Right atrium auricular region (tissue), 2 donors: ENCODE results near the gene THY1. TPM values are rescaled to one million over a fixed set of nuclear protein-coding genes. Genes with fewer than 3 reads are reported as not detected.

Experiments
- DNase-seq: peaks from one replicate; pipeline ENCODE4 v3.0.0-alpha.2; 2019; ENCODE audit warnings: low spot score
- H3K27ac ChIP-seq, 2 donors: fragments of 200-600 bp; sonication (generic); 1 replicate in 1 of 2; 2 replicates in 1 of 2; pipeline ENCODE4 v1.5.1; 2016 to 2019
- H3K27me3 ChIP-seq, 2 donors: fragments of 200-600 bp; sonication (generic); one replicate each; pipeline versions ENCODE4 v1.5.1 to v1.6.0; 2017 to 2019
- H3K36me3 ChIP-seq: fragments of 200-600 bp; sonication (generic); one replicate; pipeline ENCODE4 v1.5.1; 2016
- H3K4me1 ChIP-seq, 2 donors: fragments of 200-600 bp; sonication (generic); one replicate each; pipeline versions ENCODE4 v1.5.1 to v1.6.0; 2017 to 2019
- H3K4me3 ChIP-seq, 2 donors: fragments of 200-600 bp; sonication (generic); 1 replicate in 1 of 2; 2 replicates in 1 of 2; pipeline ENCODE4 v1.5.1; 2017 to 2019; ENCODE audit warnings: mild to moderate bottlenecking in 1 of 2, moderate library complexity in 1 of 2
- H3K9me3 ChIP-seq, 2 donors: fragments of 200-600 bp; sonication (generic); one replicate each; pipeline ENCODE4 v1.5.1; 2019
- total RNA-seq, 2 donors: library from RNA; depleted of rRNA; stranded (reverse); fragments of >200 nt; gene quantifications; one replicate each; pipeline ENCODE4 v1.1.0, GENCODE V29; 2016
- TF ChIP-seq, protein P1 (sequence below), 2 donors: fragments of 200-600 bp; sonication (generic); IDR thresholded peaks; one replicate each; pipeline ENCODE4 v1.5.1; 2019; ENCODE audit warnings: antibody characterized with exemption in 2 of 2

The THY1 gene
- total RNA-seq, 2 donors from 2014 or later = 2.0 to 7.2 TPM

DNA sequence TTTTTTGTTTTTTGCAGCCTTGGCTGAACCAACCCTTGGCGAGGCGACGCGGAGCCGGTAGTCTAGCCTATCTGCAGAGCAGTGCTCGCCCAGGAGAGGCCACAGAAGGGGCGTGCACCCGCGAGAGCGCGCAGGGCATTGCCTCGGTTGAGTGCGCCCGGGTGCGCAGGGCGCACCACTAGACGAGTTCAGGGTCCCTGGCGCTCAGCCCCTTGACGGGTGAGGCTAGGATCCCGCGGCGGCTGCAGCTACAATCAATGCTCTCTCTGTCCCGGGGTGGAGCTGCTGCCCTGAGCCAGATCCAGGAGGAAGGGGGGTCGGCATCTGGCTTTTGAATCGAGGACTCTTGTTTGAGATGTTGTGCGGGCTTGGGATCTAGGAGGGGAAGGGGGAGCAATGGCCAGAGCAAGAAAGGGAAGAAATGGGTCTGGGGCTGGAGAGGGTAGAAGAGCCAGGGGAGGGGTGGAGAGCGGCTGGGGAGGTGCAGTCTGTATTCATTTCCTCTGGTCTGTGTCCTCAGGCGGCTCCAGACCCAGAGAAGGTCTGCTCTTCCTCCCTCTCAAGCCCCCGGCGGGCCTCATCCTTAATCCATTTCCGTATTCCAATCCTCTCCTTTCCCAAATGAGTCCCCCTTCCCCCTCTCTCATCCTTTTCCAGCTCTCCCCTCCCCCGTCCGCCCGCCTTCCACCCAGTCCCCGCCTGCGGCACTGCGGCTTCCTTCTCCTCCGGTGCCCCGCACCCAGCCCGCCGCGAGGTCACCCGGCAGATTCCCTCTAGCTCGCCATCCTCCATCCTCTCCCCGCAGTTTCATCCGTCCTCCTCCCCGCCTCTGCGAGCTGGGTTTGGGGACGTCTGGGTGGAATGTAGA, 797 bp downstream of the THY1 start:
- H3K4me1 ChIP-seq = peaks cover 0 to 32% of the 10 kb centered on the region in 2 donors
- H3K27me3 ChIP-seq = peaks cover 0 to 7% of the 10 kb centered on the region in 2 donors
- H3K4me3 ChIP-seq = peak overlapping the region; percentile 7 to 48
- no peaks in the 10 kb centered on the region for H3K36me3 ChIP-seq
- no peaks in the 10 kb centered on the region for H3K9me3 ChIP-seq
- DNase-seq = no peak
- no peak overlapping the region for H3K27ac ChIP-seq
- TF ChIP-seq, protein P1, sequence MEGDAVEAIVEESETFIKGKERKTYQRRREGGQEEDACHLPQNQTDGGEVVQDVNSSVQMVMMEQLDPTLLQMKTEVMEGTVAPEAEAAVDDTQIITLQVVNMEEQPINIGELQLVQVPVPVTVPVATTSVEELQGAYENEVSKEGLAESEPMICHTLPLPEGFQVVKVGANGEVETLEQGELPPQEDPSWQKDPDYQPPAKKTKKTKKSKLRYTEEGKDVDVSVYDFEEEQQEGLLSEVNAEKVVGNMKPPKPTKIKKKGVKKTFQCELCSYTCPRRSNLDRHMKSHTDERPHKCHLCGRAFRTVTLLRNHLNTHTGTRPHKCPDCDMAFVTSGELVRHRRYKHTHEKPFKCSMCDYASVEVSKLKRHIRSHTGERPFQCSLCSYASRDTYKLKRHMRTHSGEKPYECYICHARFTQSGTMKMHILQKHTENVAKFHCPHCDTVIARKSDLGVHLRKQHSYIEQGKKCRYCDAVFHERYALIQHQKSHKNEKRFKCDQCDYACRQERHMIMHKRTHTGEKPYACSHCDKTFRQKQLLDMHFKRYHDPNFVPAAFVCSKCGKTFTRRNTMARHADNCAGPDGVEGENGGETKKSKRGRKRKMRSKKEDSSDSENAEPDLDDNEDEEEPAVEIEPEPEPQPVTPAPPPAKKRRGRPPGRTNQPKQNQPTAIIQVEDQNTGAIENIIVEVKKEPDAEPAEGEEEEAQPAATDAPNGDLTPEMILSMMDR (IDR thresholded peaks at IDR 0.05) = no peak

DNA sequence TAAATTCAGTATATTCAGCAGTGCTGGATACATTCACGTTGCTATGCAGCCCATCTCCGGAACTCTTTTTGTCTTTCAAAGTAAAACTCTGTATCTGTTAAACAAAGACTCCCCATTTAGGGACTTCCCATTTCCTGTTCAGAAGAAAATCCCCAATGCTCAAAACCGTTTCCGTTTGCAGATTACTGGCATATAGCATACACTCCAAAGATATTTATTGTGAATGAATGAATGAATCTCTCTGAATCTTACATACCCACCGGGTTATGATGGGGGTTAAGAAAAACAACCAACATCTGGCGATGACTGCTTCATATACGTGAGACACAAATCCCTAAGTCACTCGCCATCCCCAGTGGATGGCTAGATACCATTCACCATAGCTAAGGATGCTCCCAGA, 1.6 kb downstream of the THY1 start:
- Histone ChIP-seq H3K27ac (no peak overlapping the region), H3K27me3 (peaks cover 0 to 7% of the 10 kb centered on the region in 2 donors), H3K36me3 (no peaks in the 10 kb centered on the region), H3K4me3 (no peak overlapping the region), H3K9me3 (no peaks in the 10 kb centered on the region), H3K4me1 (peaks cover 0 to 35% of the 10 kb centered on the region in 2 donors)
- no peak for DNase-seq
- TF ChIP-seq, protein P1 (IDR thresholded peaks at IDR 0.05) = no peak

GRCh38 chr11:119420631-119421030, 2.3 kb downstream of the THY1 start:
- H3K27me3 ChIP-seq = peaks cover 0 to 7% of the 10 kb centered on the region in 2 donors
- TF ChIP-seq, protein P1 (IDR thresholded peaks at IDR 0.05) = no peak
- H3K4me1 ChIP-seq = peaks cover 0 to 35% of the 10 kb centered on the region in 2 donors
- H3K27ac ChIP-seq = no peak overlapping the region
- H3K9me3 ChIP-seq = no peaks in the 10 kb centered on the region
- no peak overlapping the region for H3K4me3 ChIP-seq
- H3K36me3 ChIP-seq = no peaks in the 10 kb centered on the region
- DNase-seq = no peak

DNA sequence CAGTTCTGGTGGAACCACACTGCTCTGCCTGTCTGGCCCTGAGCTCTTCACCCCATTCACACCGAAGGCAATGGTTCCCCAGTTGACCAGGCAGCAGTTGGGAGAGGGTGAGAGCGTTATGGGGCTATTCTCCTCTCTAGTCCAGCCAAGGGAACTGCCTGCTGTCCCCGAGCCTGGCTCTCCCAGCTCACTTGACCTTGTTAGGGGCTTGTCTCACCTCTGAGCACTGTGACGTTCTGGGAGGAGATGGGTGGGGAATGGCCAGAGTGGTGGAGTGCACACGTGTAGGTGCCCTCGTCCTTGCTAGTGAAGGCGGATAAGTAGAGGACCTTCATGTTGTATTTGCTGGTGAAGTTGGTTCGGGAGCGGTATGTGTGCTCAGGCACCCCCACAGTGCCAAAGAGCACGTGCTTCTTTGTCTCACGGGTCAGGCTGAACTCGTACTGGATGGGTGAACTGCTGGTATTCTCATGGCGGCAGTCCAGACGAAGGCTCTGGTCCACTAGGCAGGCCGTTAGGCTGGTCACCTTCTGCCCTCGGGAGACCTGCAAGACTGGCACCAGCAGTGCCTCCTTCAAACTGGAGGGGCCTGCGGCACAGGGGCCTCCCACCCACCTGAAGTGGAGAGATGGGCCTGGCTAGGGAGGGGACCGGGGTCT, 3.0 kb downstream of the THY1 start:
- Histone ChIP-seq H3K4me3 (no peak overlapping the region), H3K36me3 (no peaks in the 10 kb centered on the region), H3K4me1 (peaks cover 0 to 35% of the 10 kb centered on the region in 2 donors), H3K9me3 (no peaks in the 10 kb centered on the region), H3K27me3 (peaks cover 0 to 7% of the 10 kb centered on the region in 2 donors), H3K27ac (no peak overlapping the region)
- DNase-seq = no peak
- TF ChIP-seq, protein P1 (IDR thresholded peaks at IDR 0.05) = no peak

DNA sequence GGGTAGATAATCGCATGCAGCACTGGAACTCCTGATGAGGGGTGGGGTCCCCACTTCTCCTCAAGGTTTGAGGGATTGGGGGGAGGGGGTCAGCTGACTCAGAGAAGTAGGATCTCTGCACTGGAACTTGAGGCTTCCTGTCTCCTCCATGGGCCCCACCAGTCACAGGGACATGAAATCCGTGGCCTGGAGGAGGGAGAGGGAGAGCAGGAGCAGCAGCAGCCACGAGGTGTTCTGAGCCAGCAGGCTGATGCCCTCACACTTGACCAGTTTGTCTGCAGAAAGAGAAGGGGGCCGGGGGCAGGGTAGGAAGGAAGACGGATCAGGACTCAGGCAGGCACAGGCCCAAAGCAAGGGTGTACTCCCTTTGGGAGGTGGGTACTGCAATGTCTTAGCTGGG, 3.7 kb downstream of the THY1 start:
- H3K4me1 ChIP-seq = peaks cover 0 to 35% of the 10 kb centered on the region in 2 donors
- no peak overlapping the region for H3K27ac ChIP-seq
- H3K9me3 ChIP-seq = no peaks in the 10 kb centered on the region
- H3K36me3 ChIP-seq = no peaks in the 10 kb centered on the region
- no peak overlapping the region for H3K4me3 ChIP-seq
- DNase-seq = no peak
- H3K27me3 ChIP-seq = peaks cover 0 to 7% of the 10 kb centered on the region in 2 donors
- TF ChIP-seq, protein P1 (IDR thresholded peaks at IDR 0.05) = no peak
